WTC11 (cell line): ENCODE measurements around the gene PTPRN2. TPM values are rescaled to one million over a fixed set of nuclear protein-coding genes. Genes with fewer than 3 reads are reported as not detected.

Experiments used
- ATAC-seq: fragments of 200-7000 bp; cut with Tn5 transposase; 2 replicates; pipeline ENCODE4 v1.10.0; 2021; ENCODE audit warnings: mild to moderate bottlenecking, moderate library complexity
- CTCF ChIA-PET: fragments of 300-600 bp; sonication (Branson Sonifier 250); formaldehyde crosslinking; loops from one replicate; lab custom pipeline; 2021; ENCODE audit warnings: antibody characterized with exemption; lab: Charles Lee
- POLR2A ChIA-PET: fragments of 350-600 bp; sonication (Branson Sonifier 250); formaldehyde crosslinking; loops from one replicate; lab custom pipeline; 2021; ENCODE audit warnings: antibody characterized with exemption; lab: Charles Lee
- DNase-seq: peaks from one replicate; pipeline ENCODE4 v3.0.0; 2021; ENCODE audit warnings: low spot score
- H3K27ac Mint-ChIP-seq: 2 replicates; pipeline ENCODE4 v1.8.0; 2021; ENCODE audit warnings: mixed read lengths
- H3K27me3 Mint-ChIP-seq: 2 replicates; pipeline ENCODE4 v1.8.0; 2021; ENCODE audit warnings: low read depth, mild to moderate bottlenecking, moderate library complexity, mixed read lengths
- H3K36me3 Mint-ChIP-seq: 2 replicates; pipeline ENCODE4 v1.8.0; 2021; ENCODE audit warnings: mixed read lengths
- H3K4me1 Mint-ChIP-seq: 2 replicates; pipeline ENCODE4 v1.8.0; 2022; ENCODE audit warnings: mixed read lengths
- H3K4me3 Mint-ChIP-seq: 2 replicates; pipeline ENCODE4 v1.8.0; 2021; ENCODE audit warnings: mild to moderate bottlenecking, moderate library complexity, mixed read lengths
- H3K9me3 Mint-ChIP-seq: 2 replicates; pipeline ENCODE4 v1.8.0; 2021; ENCODE audit warnings: mixed read lengths
- ARID4B ChIP-seq: sonication (generic); formaldehyde crosslinking; IDR thresholded peaks from 2 replicates; pipeline ENCODE4 v1.8.0; 2023; ENCODE audit warnings: missing genetic modification reagents, mild to moderate bottlenecking, borderline replicate concordance
- E2F5 ChIP-seq: sonication (generic); formaldehyde crosslinking; IDR thresholded peaks from 2 replicates; pipeline ENCODE4 v1.8.1; 2022; ENCODE audit warnings: mild to moderate bottlenecking, moderate library complexity, missing genetic modification reagents
- ELF4 ChIP-seq: sonication (generic); formaldehyde crosslinking; IDR thresholded peaks from 2 replicates; pipeline ENCODE4 v1.8.1; 2022; ENCODE audit warnings: low read depth, mild to moderate bottlenecking, moderate library complexity, missing genetic modification reagents
- ETV6 ChIP-seq: sonication (generic); formaldehyde crosslinking; IDR thresholded peaks from 2 replicates; pipeline ENCODE4 v1.8.1; 2022; ENCODE audit warnings: mild to moderate bottlenecking, missing genetic modification reagents
- FOXJ3 ChIP-seq: sonication (generic); formaldehyde crosslinking; IDR thresholded peaks from 2 replicates; pipeline ENCODE4 v1.9.0; 2021; ENCODE audit warnings: missing genetic modification reagents, mild to moderate bottlenecking, borderline replicate concordance
- FOXK1 ChIP-seq: sonication (generic); formaldehyde crosslinking; IDR thresholded peaks from 2 replicates; pipeline ENCODE4 v1.8.0; 2022; ENCODE audit warnings: mild to moderate bottlenecking, moderate library complexity, missing genetic modification reagents
- MLX ChIP-seq: sonication (generic); formaldehyde crosslinking; IDR thresholded peaks from 2 replicates; pipeline ENCODE4 v1.8.1; 2023; ENCODE audit warnings: mild to moderate bottlenecking, missing genetic modification reagents, moderate library complexity
- MYBL2 ChIP-seq: sonication (generic); formaldehyde crosslinking; IDR thresholded peaks from 2 replicates; pipeline ENCODE4 v1.8.1; 2023; ENCODE audit warnings: mild to moderate bottlenecking, moderate library complexity, missing genetic modification reagents
- NFYB ChIP-seq: sonication (generic); formaldehyde crosslinking; conservative IDR thresholded peaks from 2 replicates; pipeline ENCODE4 v1.8.0; 2022; ENCODE audit warnings: low read depth, missing genetic modification reagents
- NR2C2 ChIP-seq: sonication (generic); formaldehyde crosslinking; IDR thresholded peaks from 2 replicates; pipeline ENCODE4 v1.8.0; 2022; ENCODE audit warnings: mild to moderate bottlenecking, missing genetic modification reagents
- RORB ChIP-seq: fragments of 250-450 bp; sonication (Bioruptor Pico); IDR thresholded peaks from 2 replicates; pipeline ENCODE4 v1.9.0; 2021; ENCODE audit warnings: mild to moderate bottlenecking
- SMAD4 ChIP-seq: sonication (generic); formaldehyde crosslinking; IDR thresholded peaks from 2 replicates; pipeline ENCODE4 v1.8.0; 2022; ENCODE audit warnings: mild to moderate bottlenecking, missing genetic modification reagents
- STAT6 ChIP-seq: sonication (generic); formaldehyde crosslinking; conservative IDR thresholded peaks from 2 replicates; pipeline ENCODE4 v1.8.1; 2023; ENCODE audit warnings: mild to moderate bottlenecking, low read depth, missing genetic modification reagents, moderate library complexity
- TEAD4 ChIP-seq: sonication (generic); formaldehyde crosslinking; IDR thresholded peaks from 2 replicates; pipeline ENCODE4 v1.8.0; 2022; ENCODE audit warnings: mild to moderate bottlenecking, missing genetic modification reagents
- USF2 ChIP-seq: sonication (generic); formaldehyde crosslinking; IDR thresholded peaks from 2 replicates; pipeline ENCODE4 v1.8.1; 2023; ENCODE audit warnings: mild to moderate bottlenecking, missing genetic modification reagents, moderate library complexity
- total RNA-seq: library from RNA; stranded (reverse); gene quantifications from 3 replicates; pipeline ENCODE4 v1.2.3, GENCODE V29; 2021
- TF ChIP-seq, protein P1 (sequence below): sonication (generic); formaldehyde crosslinking; IDR thresholded peaks from 2 replicates; pipeline ENCODE4 v1.8.0; 2023; ENCODE audit warnings: mild to moderate bottlenecking, missing genetic modification reagents
- TF ChIP-seq, protein P2 (sequence below): sonication (generic); formaldehyde crosslinking; IDR thresholded peaks from 2 replicates; pipeline ENCODE4 v1.8.1; 2023; ENCODE audit warnings: mild to moderate bottlenecking, missing genetic modification reagents

PTPRN2 gene
- total RNA-seq, 1 experiment from 2014 or later = 4.7 TPM

- DNase-seq (no peak), ATAC-seq (no peak)
- no peak for TF ChIP-seq STAT6 (CRISPR knock-in tag)
- no peak for TF ChIP-seq ELF4 (CRISPR knock-in tag)
- TF ChIP-seq MLX (CRISPR knock-in tag) = no peak
- no peak for TF ChIP-seq ETV6 (CRISPR knock-in tag)
- no peak for TF ChIP-seq TEAD4 (CRISPR knock-in tag)
- no peak for TF ChIP-seq ARID4B (CRISPR knock-in tag)
- TF ChIP-seq, protein P1, sequence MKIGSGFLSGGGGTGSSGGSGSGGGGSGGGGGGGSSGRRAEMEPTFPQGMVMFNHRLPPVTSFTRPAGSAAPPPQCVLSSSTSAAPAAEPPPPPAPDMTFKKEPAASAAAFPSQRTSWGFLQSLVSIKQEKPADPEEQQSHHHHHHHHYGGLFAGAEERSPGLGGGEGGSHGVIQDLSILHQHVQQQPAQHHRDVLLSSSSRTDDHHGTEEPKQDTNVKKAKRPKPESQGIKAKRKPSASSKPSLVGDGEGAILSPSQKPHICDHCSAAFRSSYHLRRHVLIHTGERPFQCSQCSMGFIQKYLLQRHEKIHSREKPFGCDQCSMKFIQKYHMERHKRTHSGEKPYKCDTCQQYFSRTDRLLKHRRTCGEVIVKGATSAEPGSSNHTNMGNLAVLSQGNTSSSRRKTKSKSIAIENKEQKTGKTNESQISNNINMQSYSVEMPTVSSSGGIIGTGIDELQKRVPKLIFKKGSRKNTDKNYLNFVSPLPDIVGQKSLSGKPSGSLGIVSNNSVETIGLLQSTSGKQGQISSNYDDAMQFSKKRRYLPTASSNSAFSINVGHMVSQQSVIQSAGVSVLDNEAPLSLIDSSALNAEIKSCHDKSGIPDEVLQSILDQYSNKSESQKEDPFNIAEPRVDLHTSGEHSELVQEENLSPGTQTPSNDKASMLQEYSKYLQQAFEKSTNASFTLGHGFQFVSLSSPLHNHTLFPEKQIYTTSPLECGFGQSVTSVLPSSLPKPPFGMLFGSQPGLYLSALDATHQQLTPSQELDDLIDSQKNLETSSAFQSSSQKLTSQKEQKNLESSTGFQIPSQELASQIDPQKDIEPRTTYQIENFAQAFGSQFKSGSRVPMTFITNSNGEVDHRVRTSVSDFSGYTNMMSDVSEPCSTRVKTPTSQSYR (CRISPR knock-in tag) = no peak
- TF ChIP-seq FOXJ3 (CRISPR knock-in tag) = no peak
- no peak for TF ChIP-seq RORB (CRISPR knock-in tag)
- no peak for TF ChIP-seq USF2
- no peak for TF ChIP-seq MYBL2 (CRISPR knock-in tag)
- TF ChIP-seq NFYB = no peak
- no peak for TF ChIP-seq SMAD4
- TF ChIP-seq E2F5 (CRISPR knock-in tag) = no peak
- TF ChIP-seq, protein P2, sequence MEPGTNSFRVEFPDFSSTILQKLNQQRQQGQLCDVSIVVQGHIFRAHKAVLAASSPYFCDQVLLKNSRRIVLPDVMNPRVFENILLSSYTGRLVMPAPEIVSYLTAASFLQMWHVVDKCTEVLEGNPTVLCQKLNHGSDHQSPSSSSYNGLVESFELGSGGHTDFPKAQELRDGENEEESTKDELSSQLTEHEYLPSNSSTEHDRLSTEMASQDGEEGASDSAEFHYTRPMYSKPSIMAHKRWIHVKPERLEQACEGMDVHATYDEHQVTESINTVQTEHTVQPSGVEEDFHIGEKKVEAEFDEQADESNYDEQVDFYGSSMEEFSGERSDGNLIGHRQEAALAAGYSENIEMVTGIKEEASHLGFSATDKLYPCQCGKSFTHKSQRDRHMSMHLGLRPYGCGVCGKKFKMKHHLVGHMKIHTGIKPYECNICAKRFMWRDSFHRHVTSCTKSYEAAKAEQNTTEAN (CRISPR knock-in tag) = no peak
- TF ChIP-seq FOXK1 (CRISPR knock-in tag) = no peak
- TF ChIP-seq NR2C2 (CRISPR knock-in tag) = no peak
- ChIA-PET POLR2A (interaction anchor here (0.5 kb wide), 1 partner anchor 1212 kb away, joined by 3 read pairs; no protein-coding TSS in a partner anchor), CTCF (no interaction called here)
- no peaks in the 10 kb centered on the region; the same call in 1 of the 2 replicates for H3K27me3 Mint-ChIP-seq
- H3K4me1 Mint-ChIP-seq = peaks cover 13% of the 10 kb centered on the region
- peak overlapping the region; percentile 67; the same call in 1 of the 2 replicates for H3K27ac Mint-ChIP-seq
- no peaks in the 10 kb centered on the region for H3K9me3 Mint-ChIP-seq
- no peak overlapping the region for H3K4me3 Mint-ChIP-seq
- H3K36me3 Mint-ChIP-seq = no peaks in the 10 kb centered on the region; the same call in 1 of the 2 replicates
Observed at GRCh38 chr7:158257516-158258410, 329.9 kb downstream of the PTPRN2 start.
